ENCODE results near the gene DGCR2.

DGCR2 gene

GRCh38 chr22:19149991-19150390 lies 27.8 kb upstream of the DGCR2 start, which contains the start of gene GSC2:
Gene GSC2, minus strand, starts transcription at chr22:19150292. Its CDS starts 9 bp downstream, at chr22:19150283.
- CTCF ChIA-PET: no interaction called here
- POLR2A ChIA-PET: no interaction called here
- no peak for TF ChIP-seq CTCF (IDR thresholded peaks at IDR 0.05; ENCODE audit: control extremely low read depth, extremely low read depth, low read depth, missing control alignments)
- no peak for DNase-seq (ENCODE audit: extremely low spot score)

GRCh38 chr22:19149047-19149883 lies 27.1 kb upstream of the DGCR2 start:
- no peak for TF ChIP-seq CTCF (IDR thresholded peaks at IDR 0.05; ENCODE audit: control extremely low read depth, extremely low read depth, low read depth, missing control alignments)
- no peak for DNase-seq (ENCODE audit: extremely low spot score)
- POLR2A ChIA-PET: no interaction called here
- CTCF ChIA-PET: interaction anchor here (0.7 to 0.9 kb wide), 3 partner anchors 18 to 481 kb away, joined by 3 to 4 read pairs (median 3); partner anchors contain the start of genes DGCR2 and TSSK2

GRCh38 chr22:19148417-19149046 lies 26.3 kb upstream of the DGCR2 start:
- CTCF ChIA-PET: interaction anchor here (0.8 to 0.9 kb wide), 2 partner anchors 27 to 481 kb away, joined by 3 to 4 read pairs; partner anchors contain the start of gene DGCR2
- POLR2A ChIA-PET: no interaction called here
- no peak for TF ChIP-seq CTCF (IDR thresholded peaks at IDR 0.05; ENCODE audit: control extremely low read depth, extremely low read depth, low read depth, missing control alignments)
- no peak for DNase-seq (ENCODE audit: extremely low spot score)

GRCh38 chr22:19147195-19147780 lies 25.1 kb upstream of the DGCR2 start:
- ChIA-PET POLR2A (no interaction called here), CTCF (interaction anchor here (0.8 to 4.7 kb wide), 3 partner anchors 8 to 483 kb away, joined by 4 to 39 read pairs (median 4); no protein-coding TSS in a partner anchor)
- no peak for TF ChIP-seq CTCF (IDR thresholded peaks at IDR 0.05; ENCODE audit: control extremely low read depth, extremely low read depth, low read depth, missing control alignments)
- DNase-seq (ENCODE audit: extremely low spot score): no peak

- ChIA-PET CTCF (interaction anchor here (0.8 to 4.7 kb wide), 4 partner anchors 9 to 484 kb away, joined by 4 to 39 read pairs (median 16); no protein-coding TSS in a partner anchor), POLR2A (no interaction called here)
- no peak for TF ChIP-seq CTCF (IDR thresholded peaks at IDR 0.05; ENCODE audit: control extremely low read depth, extremely low read depth, low read depth, missing control alignments)
- DNase-seq (ENCODE audit: extremely low spot score): no peak
These were observed 24.2 kb upstream of the DGCR2 start for GRCh38 chr22:19146215-19146968.
